NB4 (cell line): Measurements from ENCODE around the gene CPED1.
"Not testable (repeated sequence)": the region's sequence is repeated elsewhere in the genome, so short reads cannot be mapped to it uniquely, and the experiment has no call there.

Experiments
- POLR2A ChIP-seq: IDR thresholded peaks from 2 replicates; pipeline ENCODE4 v1.6.1; 2011; ENCODE audit warnings: mild to moderate bottlenecking; ENCODE audit not compliant: insufficient read length; ENCODE audit errors: extremely low read depth
- TF ChIP-seq, protein P1 (sequence below): IDR thresholded peaks from one replicate; pipeline ENCODE4 v1.5.1; 2012; ENCODE audit warnings: low read depth, low read length

DNA sequence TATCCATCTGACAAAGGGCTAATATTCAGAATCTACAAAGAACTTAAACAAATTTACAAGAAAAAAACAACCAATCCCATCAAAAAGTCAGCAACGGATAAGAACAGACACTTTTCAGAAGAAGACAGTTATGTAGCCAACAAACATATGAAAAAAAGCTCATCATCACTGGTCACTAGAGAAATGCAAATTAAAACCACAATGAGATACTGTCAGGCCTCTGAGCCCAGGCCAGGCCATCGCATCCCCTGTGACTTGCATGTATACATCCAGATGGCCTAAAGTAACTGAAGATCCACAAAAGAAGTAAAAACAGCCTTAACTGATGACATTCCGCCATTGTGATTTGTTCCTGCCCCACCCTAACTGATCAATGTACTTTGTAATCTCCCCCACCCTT lies 326.7 kb downstream of the CPED1 start:
- TF ChIP-seq, protein P1, sequence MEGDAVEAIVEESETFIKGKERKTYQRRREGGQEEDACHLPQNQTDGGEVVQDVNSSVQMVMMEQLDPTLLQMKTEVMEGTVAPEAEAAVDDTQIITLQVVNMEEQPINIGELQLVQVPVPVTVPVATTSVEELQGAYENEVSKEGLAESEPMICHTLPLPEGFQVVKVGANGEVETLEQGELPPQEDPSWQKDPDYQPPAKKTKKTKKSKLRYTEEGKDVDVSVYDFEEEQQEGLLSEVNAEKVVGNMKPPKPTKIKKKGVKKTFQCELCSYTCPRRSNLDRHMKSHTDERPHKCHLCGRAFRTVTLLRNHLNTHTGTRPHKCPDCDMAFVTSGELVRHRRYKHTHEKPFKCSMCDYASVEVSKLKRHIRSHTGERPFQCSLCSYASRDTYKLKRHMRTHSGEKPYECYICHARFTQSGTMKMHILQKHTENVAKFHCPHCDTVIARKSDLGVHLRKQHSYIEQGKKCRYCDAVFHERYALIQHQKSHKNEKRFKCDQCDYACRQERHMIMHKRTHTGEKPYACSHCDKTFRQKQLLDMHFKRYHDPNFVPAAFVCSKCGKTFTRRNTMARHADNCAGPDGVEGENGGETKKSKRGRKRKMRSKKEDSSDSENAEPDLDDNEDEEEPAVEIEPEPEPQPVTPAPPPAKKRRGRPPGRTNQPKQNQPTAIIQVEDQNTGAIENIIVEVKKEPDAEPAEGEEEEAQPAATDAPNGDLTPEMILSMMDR: not testable (repeated sequence)
- not testable (repeated sequence) for TF ChIP-seq POLR2A
